Gastrocnemius medialis (tissue), 4 donors: Measurements from ENCODE around the gene ARFIP2. TPM values are rescaled to one million over a fixed set of nuclear protein-coding genes. Genes with fewer than 3 reads are reported as not detected.

ENCODE experiments used
- ATAC-seq, 2 donors: fragments of 150-250 bp; one replicate each; pipeline ENCODE4 v1.9.1; 2016
- DNase-seq, 2 donors: peaks; one replicate each; pipeline ENCODE4 v3.0.0-alpha.2; 2019
- H3K27ac ChIP-seq, 4 donors: fragments of 200-600 bp; sonication (generic); 1 replicate in 1 of 4; 2 replicates in 3 of 4; pipeline ENCODE4 v1.5.1; 2016 to 2018; ENCODE audit warnings: mild to moderate bottlenecking in 2 of 4, moderate library complexity in 1 of 4
- H3K27me3 ChIP-seq, 3 donors: fragments of 200-600 bp; sonication (generic) in 2 of 3; 1 replicate in 1 of 3; 2 replicates in 2 of 3; pipeline versions ENCODE4 v1.5.1 to v1.6.0; 2016 to 2019; ENCODE audit warnings: mild to moderate bottlenecking in 1 of 3, moderate library complexity in 1 of 3
- H3K36me3 ChIP-seq, 2 donors: fragments of 200-600 bp; sonication (generic) in 1 of 2; one replicate each; pipeline ENCODE4 v1.5.1; 2017 to 2018
- H3K4me1 ChIP-seq, 2 donors: fragments of 200-600 bp; sonication (generic) in 1 of 2; one replicate each; pipeline ENCODE4 v1.5.1; 2016 to 2017; ENCODE audit warnings: mild to moderate bottlenecking in 2 of 2
- H3K4me3 ChIP-seq, 4 donors: fragments of 200-600 bp; sonication (generic) in 3 of 4; 1 replicate in 1 of 4; 2 replicates in 3 of 4; pipeline ENCODE4 v1.5.1; 2016 to 2019; ENCODE audit warnings: mild to moderate bottlenecking in 2 of 4
- H3K9me3 ChIP-seq, 3 donors: fragments of 200-600 bp; sonication (generic) in 2 of 3; 1 replicate in 1 of 3; 2 replicates in 2 of 3; pipeline ENCODE4 v1.5.1; 2016 to 2019
- POLR2A ChIP-seq, 2 donors: fragments of 450-650 bp; IDR thresholded peaks; one replicate each; pipeline ENCODE4 v1.6.1; 2017; ENCODE audit warnings: antibody characterized with exemption in 2 of 2, mild to moderate bottlenecking in 2 of 2, moderate library complexity in 2 of 2
- in situ Hi-C, 4 donors: fragments of 200-750 bp; cut with MboI; loops; one replicate each; pipeline versions ENCODE4 v1.15.0 to v1.8.0; 2017; ENCODE audit warnings: low sequenced_read_pairs in 4 of 4
- intact Hi-C: fragments of 100-400 bp; cut with DNase I; formaldehyde crosslinking; loops from one replicate; pipeline ENCODE4 v1.15.1; 2023; ENCODE audit warnings: low total_unique reads
- total RNA-seq, 4 donors: library from RNA; depleted of rRNA; stranded (reverse); fragments of >200 nt; gene quantifications; one replicate each; pipeline versions ENCODE4 v1.1.0 to v1.2.3, GENCODE V29; 2016
- TF ChIP-seq, protein P1 (sequence below), 5 experiments: fragments of 450-650 bp in 3 of 5; fragments of 200-600 bp in 2 of 5; sonication (generic) in 2 of 5; IDR thresholded peaks in 4 of 5; conservative IDR thresholded peaks in 1 of 5; 1 replicate in 4 of 5; 2 replicates in 1 of 5; pipeline ENCODE4 v1.5.1; 2016 to 2019; ENCODE audit warnings: antibody characterized with exemption in 5 of 5, mild to moderate bottlenecking in 3 of 5, moderate library complexity in 3 of 5

Gene ARFIP2
- total RNA-seq, 4 donors from 2014 or later = 20.1 to 27.8 (median 24.4) TPM

DNA sequence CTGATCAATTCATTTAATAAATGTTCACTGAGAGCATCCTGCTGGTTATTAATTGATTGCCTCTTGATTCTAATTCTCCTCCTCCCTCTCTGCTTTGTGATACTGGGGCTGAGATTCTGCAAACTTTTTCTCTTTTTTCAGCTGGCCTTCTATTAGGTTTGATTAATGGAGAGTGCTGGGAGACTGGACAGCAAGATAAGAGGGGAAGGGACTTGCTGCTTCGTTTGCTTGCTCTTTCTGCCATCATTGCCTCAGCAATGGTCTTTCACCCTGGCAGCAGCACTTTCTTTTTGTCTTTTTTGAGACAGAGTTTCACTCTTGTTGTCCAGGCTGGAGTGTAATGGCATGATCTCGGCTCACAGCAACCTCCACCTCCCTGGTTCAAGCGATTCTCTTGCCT, 23.0 kb upstream of the ARFIP2 start:
- Histone ChIP-seq H3K4me3 (no peak overlapping the region), H3K27ac (no peak overlapping the region), H3K36me3 (peaks cover 0 to 25% of the 10 kb centered on the region in 2 donors), H3K27me3 (no peaks in the 10 kb centered on the region), H3K9me3 (no peaks in the 10 kb centered on the region), H3K4me1 (no peaks in the 10 kb centered on the region)
- intact Hi-C loops (loop anchor here (2.0 to 5.0 kb wide), 2 partner anchors 62 to 125 kb away; partner anchors contain the start of gene HPX), in situ Hi-C loops (loop anchor here in 2 of 4 donors (10.0 kb wide), 2 partner anchors 119 to 129 kb away; no protein-coding TSS in a partner anchor)
- DNase-seq (no peak), ATAC-seq (no peak)
- TF ChIP-seq, protein P1, sequence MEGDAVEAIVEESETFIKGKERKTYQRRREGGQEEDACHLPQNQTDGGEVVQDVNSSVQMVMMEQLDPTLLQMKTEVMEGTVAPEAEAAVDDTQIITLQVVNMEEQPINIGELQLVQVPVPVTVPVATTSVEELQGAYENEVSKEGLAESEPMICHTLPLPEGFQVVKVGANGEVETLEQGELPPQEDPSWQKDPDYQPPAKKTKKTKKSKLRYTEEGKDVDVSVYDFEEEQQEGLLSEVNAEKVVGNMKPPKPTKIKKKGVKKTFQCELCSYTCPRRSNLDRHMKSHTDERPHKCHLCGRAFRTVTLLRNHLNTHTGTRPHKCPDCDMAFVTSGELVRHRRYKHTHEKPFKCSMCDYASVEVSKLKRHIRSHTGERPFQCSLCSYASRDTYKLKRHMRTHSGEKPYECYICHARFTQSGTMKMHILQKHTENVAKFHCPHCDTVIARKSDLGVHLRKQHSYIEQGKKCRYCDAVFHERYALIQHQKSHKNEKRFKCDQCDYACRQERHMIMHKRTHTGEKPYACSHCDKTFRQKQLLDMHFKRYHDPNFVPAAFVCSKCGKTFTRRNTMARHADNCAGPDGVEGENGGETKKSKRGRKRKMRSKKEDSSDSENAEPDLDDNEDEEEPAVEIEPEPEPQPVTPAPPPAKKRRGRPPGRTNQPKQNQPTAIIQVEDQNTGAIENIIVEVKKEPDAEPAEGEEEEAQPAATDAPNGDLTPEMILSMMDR (IDR thresholded peaks at IDR 0.05 in 4 of 5, conservative IDR thresholded peaks at IDR 0.05 in 1 of 5) = no peak

DNA sequence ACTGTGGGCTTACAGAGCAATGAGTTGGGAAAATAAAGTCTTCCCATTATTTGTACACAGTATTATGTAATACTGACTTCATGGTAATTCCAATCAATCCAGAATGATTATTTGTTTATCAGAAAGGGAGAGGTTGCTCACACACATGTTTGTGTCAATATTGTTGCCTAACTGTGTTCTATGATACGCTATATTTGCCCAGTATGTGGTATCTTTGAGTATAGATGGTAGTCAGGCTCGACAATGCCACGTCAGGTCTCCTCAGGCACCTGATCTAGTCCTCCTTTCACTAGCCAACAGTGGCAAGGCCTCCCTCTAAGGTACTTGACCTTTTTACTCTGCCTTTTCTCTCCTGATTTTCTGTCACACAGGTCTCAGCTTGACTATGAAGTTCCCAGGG, 21.3 kb upstream of the ARFIP2 start:
- H3K27me3 ChIP-seq = no peaks in the 10 kb centered on the region
- H3K4me3 ChIP-seq = no peak overlapping the region
- in situ Hi-C loops (loop anchor here in 2 of 4 donors (10.0 kb wide), 2 partner anchors 118 to 128 kb away; no protein-coding TSS in a partner anchor), intact Hi-C loops (loop anchor here (5.0 kb wide), 1 partner anchor 60 kb away; the partner anchor contains the start of gene HPX)
- no peaks in the 10 kb centered on the region for H3K4me1 ChIP-seq
- no peak for ATAC-seq
- DNase-seq = no peak
- peaks cover 0 to 29% of the 10 kb centered on the region in 2 donors for H3K36me3 ChIP-seq
- no peaks in the 10 kb centered on the region for H3K9me3 ChIP-seq
- H3K27ac ChIP-seq = no peak overlapping the region
- TF ChIP-seq POLR2A (IDR thresholded peaks at IDR 0.05) = no peak
- TF ChIP-seq, protein P1 (IDR thresholded peaks at IDR 0.05 in 4 of 5, conservative IDR thresholded peaks at IDR 0.05 in 1 of 5) = no peak

DNA sequence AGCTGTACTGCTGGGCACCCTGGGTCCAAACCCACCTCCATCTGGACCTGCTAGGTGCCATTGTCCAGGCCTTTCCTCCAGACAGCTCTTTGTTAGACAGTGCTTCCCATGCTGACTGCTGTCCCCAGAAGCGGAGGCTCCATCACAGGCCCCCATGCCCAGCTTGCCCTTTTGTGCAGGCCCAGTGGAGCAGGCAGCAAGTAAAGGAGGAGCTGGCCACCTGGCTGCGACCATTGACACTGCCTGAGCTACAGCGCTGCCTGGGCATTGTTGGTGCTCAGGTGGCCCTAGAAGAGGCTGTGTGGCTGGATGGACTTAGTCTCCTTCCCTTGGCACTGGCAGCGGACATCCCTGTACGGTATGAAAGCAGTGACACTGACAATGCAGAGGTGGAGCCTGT, 17.4 kb upstream of the ARFIP2 start:
- intact Hi-C loops = no loop called here

DNA sequence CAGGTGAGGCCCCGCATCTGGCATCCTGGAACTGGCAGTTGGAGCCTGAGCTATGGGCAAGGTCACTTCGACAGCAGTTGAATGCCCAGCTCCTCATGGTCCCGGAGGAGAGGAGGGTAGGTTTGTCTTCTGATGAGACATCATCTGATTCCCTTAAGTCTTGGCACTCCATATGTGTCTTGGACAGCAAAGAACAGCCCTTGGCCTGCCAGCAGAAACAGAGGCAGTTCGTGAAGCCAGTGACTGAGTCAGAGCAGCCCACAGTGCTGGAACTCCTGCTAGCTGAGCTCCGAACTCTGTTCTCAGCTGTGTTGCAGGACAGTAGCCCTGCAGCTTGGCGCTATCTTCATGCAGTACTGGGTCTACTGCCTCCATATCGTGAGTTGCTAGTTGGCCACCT, 17.0 kb upstream of the ARFIP2 start:
- ATAC-seq (no peak), DNase-seq (no peak)
- intact Hi-C loops (no loop called here), in situ Hi-C loops (loop anchor here in 3 of 4 donors (25.0 kb wide), 1 partner anchor 261 kb away; the partner anchor contains the start of genes CNGA4 (in 3 of the 3) and FHIP1B (in 3 of the 3))
- H3K36me3 ChIP-seq = peaks cover 0 to 22% of the 10 kb centered on the region in 2 donors
- H3K27me3 ChIP-seq = no peaks in the 10 kb centered on the region
- H3K27ac ChIP-seq = no peak overlapping the region
- TF ChIP-seq, protein P1 (IDR thresholded peaks at IDR 0.05 in 4 of 5, conservative IDR thresholded peaks at IDR 0.05 in 1 of 5) = no peak
- TF ChIP-seq POLR2A (IDR thresholded peaks at IDR 0.05) = no peak
- H3K4me1 ChIP-seq = no peaks in the 10 kb centered on the region
- H3K4me3 ChIP-seq = no peak overlapping the region
- no peaks in the 10 kb centered on the region for H3K9me3 ChIP-seq

More for the DNA sequence above, 17.4 kb upstream of the ARFIP2 start:
- Histone ChIP-seq H3K4me3 (no peak overlapping the region), H3K27me3 (no peaks in the 10 kb centered on the region), H3K9me3 (no peaks in the 10 kb centered on the region), H3K27ac (no peak overlapping the region), H3K4me1 (no peaks in the 10 kb centered on the region), H3K36me3 (peaks cover 0 to 27% of the 10 kb centered on the region in 2 donors)
- ATAC-seq (no peak), DNase-seq (no peak)
- in situ Hi-C loops = loop anchor here in 3 of 4 donors (25.0 kb wide), 1 partner anchor 261 kb away; the partner anchor contains the start of genes CNGA4 (in 3 of the 3) and FHIP1B (in 3 of the 3)
- no peak for TF ChIP-seq POLR2A (IDR thresholded peaks at IDR 0.05)
- TF ChIP-seq, protein P1 (IDR thresholded peaks at IDR 0.05 in 4 of 5, conservative IDR thresholded peaks at IDR 0.05 in 1 of 5) = no peak
